Daoy (cell line): ENCODE data around the gene GJC1. TPM values are rescaled to one million over a fixed set of nuclear protein-coding genes. Genes with fewer than 3 reads are reported as not detected.
"Not testable (repeated sequence)": the region's sequence is repeated elsewhere in the genome, so short reads cannot be mapped to it uniquely, and the experiment has no call there.

ENCODE experiments used
- DNase-seq: peaks from one replicate; pipeline ENCODE4 v3.0.0-alpha.2; 2015; ENCODE audit warnings: low read depth
- total RNA-seq: library from RNA; depleted of rRNA; stranded (reverse); fragments of >200 nt; shearing (Covaris generic); gene quantifications from 2 replicates; pipeline ENCODE4 v1.2.3, GENCODE V29; 2014; rRNA removed

Gene GJC1
- total RNA-seq, 1 experiment from 2014 or later: 15.7 TPM

DNA sequence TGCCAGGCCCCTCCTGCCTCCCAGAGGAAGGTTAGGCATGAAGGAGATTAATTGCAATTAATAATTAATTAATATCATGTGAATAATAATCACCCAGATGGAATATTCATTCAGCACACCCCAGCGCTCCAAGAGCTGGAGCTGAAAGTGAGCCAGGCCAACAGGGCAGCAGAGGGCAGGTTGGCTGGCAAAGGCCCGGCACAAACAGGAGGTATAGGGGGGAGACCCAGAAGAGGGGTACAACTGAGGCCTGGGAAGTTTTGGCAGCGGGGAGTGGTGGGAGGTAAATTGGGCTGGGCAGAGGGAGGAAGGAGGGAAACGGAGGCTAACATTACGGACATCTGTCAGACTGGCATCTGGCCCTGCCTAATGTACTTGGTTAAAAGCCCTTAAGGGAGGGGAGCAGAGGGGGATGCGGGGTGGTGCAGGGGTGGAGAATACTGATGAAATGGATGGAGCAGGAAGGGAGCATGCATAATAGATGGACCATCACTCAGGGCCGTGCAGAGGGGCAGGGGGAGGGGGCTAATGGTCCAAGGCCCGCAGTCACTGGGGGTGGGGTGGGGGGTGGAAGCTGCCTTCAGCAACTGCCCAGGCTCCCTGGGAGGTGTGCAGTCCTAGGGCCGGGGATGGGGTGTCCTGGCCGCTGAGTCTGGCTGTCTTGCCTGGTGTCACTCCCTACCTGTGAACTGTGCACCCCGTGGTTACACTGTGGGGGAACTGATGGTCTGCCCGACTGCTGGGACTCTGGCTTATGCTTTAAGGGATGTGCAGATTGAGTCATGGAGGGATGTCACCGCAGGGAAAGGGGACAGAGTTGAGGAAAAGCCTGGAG is 69.4 kb downstream of the GJC1 start:
- DNase-seq: no peak

DNA sequence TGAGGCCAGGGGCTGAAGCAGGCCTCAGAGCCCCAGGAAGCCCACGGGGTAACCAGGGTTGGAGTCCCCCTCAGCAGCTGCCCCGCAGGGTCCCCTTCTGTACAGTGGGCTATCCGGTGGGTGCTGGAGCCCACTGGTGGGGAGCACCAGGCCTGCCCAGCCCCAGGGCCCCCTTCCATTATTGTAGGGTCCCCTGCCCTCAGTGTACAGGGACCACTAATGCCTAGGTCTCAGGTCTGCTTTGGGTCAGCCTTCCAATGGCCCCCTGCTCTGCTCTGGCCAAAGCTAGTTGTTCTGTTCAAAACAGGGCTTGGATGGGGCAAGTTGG is 70.2 kb downstream of the GJC1 start:
- no peak for DNase-seq

DNA sequence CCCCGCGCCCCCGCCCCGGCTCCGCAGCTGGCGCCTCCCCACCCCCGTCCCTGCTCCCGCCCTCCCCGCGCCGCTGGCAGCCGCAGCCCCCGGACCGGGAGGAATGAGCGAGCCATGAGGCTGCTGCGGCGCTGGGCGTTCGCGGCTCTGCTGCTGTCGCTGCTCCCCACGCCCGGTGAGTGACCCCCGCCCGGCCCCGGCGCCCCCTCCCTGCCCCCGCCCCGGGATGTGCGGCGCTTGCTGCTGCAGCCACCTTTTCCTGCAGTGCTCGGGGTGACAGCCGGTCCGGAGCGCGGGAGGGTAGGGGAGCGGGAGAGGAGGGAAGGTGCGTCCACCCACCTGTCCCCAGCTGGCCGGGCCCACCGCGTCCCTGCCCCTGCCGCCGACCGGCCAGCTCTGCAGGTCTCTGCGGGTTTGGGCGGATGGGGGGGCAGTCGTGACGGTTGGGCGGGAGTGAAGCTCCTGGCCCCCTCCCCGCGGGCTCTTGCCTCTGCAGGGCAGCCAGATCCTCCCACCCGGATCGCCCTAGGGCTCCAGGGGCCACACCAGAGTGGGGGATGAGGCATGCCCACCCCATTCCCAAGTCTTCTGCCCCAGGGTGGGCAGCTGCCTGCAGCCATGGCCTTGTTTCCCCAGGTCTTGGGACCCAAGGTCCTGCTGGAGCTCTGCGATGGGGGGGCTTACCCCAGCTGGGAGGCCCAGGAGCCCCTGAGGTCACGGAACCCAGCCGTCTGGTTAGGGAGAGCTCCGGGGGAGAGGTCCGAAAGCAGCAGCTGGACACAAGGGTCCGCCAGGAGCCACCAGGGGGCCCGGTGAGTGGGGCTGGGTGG is 70.8 kb downstream of the GJC1 start:
- no peak for DNase-seq

DNA sequence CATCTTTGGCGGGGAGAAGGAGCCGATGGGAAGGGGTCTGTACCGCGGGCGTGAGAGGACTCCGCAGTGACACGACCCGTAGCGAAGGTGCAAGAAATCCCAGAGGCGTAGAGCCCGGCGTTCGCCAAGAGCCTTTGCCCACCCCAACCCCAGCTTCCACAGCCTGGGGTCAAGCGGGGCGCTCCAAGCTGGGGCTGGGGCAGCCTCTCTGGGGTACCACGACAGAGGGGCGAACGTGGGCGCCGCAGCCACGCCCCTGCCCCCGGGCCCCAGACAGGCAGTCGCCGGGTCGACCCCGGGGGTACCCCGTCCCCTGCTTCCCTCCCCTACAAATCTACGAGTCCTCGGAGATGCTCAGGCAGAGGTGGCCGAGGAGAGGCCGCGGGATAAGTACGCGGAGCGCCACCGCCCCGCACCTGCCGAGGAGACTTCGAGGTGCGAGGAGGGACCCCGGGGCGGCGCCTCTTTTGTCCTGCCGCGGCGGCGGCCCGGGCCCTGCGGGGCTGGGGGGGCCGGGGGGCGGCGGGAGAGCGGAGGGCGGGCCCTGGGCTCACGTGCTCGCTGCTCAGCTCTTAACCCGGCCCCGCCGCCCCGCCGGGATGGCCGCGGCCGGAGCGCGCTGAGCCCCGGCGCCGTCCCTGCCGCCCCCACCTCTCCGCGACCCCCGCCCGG is 71.5 kb downstream of the GJC1 start, which contains the start of gene ADAM11:
Gene ADAM11, plus strand, starts transcription at position 575 of the 672 bp plus-strand sequence. CDS start 212 bp downstream, outside the sequence.
- no peak for DNase-seq

DNA sequence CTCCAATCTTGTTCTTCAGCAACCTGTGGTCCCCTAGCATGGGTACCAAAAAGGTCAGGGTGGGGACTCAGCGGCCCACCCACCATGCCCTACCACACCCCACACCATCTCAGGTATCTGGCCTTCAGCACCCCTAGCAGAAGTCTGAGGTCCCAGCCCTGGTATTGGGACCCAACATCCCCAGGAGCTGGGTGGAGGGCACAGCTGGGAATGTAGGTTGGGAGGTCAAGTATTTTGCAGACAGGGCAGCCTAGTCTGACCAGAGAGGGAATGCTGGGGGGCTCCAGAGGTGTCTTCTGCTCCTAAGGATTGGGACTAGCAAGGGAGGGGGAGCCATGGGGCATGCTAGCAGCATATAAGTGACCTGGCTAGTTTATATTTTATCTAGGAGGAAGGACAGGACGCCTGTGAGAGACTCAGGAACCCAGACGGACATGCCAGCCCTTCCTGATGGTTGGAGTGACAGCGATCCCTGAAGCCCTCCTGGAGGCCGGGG is 72.1 kb downstream of the GJC1 start:
- DNase-seq: no peak

DNA sequence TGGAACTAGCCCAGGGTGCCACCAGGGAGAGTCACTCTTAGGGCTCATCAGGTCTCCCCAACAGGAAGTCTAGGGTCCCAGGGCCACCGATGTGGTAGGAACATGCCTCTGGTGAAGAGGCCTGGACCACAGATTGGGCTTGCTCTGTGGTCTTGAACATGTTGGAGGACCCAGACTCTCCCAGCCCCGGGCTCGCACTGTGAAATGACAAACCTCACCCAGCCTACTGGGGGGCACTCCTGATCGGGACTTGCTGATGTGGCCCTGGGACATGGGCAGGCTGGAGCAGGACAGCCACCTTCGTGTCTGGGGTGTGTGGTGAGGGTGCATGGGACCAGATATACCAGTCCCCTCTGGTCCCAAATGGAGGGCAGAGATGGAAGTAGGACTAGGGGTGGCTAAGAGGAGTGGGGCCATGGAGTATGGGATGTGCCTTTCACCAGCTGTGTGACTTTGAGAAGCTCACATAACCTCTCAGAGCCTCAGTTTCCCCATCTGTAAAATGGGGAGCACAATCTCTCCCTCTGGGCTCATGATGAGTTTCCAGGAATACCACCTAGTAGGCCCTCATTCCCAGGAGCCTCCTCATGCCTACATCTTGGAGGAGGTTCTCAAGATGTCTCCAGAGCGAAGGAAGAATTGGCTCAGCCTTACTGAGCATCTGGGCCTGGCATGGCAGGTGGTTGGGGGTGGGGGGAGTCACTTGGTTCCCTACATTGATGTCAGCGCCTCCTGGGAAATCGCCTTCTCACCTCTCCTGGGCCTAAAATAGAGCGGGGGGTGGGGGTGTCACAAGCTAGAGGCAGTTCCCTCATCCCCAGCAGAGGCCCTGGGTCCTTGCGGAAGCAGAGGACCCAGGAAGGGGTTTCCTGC is 72.8 kb downstream of the GJC1 start:
- no peak for DNase-seq

DNA sequence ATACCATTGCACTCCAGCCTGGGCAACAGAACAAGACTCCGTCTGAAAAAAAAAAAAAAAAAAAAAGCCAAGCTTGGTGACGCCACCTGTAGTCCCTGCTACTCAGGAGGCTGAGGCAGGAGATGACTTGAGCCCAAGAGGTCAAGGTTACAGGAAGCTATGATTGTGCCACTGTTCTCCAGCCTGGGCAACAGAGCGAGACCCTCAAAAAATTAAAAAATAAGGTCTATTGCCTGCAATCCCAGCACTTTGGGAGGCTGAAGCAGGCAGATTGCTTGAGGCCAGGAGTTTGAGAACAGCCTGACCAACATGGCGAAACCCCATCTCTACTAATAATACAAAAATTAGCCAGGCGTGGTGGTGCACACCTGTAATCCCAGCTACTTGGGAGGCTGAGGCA is 74.9 kb downstream of the GJC1 start:
- not testable (repeated sequence) for DNase-seq

DNA sequence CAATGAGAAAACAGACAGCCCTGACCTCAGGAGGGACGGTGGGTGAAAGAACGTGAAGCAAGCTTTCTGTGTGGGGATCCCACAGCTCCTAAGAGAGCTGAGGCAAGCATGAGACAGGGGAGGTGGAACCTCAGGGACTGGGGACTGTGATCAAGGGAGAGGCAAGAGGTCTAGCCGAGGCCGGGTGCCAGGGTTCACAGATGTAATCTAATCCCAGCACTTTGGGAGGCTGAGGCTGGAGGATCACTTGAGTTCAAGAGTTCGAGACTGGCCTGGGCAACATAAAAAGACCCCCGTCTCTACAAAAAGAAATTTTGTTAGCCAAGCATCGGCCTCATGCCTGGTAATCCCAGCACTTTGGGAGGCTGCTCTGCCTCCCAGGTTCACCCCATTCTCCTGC is 75.8 kb downstream of the GJC1 start:
- DNase-seq: no peak

DNA sequence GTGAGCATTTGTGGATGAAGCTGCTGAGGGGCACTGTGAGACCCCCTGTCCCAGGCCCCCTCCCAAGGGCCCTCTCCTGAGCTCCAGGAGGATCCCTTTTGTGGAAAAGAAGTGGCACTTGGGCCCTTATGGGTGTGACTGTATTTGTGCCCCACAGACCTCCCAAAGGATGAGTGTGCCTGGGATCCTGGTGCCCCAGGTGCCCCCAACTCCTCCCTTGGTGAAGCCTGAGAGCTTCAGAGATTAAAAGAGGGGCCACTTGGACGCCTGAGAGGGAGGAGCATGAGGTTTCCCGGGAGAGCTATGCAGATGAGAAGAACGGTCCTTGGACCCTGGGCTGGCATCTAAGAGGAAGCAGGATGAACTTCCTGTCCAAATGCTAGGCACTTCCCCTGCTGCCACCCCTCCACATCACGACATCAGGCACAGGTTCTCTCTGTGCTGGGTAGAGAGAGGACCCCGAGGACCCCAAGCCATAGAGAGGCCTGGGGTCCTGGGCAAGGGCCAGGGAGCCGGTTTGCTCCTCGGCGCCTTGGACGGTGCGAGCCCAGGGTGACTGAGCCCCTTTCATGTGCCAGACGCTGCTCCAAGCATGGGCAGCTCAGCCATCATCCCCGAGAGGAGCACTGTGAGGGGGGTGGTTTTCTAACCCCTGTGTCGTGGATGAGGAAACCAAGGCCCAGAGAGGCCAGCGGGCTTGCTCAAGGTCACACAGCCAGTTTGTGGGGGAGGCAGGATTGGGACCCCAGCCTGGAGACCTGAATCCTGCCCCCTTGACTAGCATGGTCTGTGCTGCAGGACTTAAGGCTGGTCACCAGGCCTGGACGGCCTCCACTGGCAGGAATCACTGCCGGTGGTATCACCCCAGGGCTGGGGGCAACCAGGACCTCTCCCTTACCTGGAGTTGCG is 76.9 kb downstream of the GJC1 start:
- DNase-seq: no peak

DNA sequence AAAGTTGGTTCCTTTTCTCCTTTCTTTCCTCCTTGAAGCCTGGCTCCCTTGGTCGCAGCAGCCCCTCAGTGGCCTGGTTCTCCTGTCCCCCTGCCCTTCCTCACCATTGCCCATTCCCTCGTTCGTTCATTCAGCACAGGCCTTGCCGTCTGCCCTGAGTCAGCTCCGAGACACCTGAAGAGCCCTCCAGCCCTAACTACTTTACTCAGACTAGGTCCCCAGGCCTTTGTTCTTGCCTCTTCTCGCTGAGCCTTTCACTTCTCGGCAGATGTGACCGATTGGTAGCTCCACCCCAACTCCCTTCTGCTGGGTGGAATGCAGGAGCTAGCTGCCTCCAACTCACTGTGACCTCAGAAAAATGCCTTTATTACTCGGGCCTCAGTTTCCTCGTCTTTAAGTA is 78.3 kb downstream of the GJC1 start:
- no peak for DNase-seq

DNA sequence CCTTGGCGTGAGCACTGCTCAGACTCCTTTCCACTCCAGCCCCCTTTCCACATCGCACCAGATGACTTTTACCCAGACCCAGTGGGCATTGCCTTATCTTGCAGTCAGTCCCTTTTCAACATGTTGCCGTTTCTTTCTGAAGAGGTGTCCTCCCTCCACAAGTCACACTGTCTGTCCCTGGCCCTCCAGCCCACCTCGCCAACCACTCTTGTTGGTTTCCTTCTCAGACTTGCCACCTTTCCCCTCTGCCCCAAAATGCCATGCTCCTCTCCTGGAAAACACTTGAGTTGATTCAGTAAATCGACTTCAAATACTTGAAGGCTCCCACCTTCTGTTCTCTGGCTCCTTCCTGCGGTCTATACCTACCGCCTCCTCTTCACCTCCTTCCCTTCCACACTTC is 78.8 kb downstream of the GJC1 start:
- no peak for DNase-seq

DNA sequence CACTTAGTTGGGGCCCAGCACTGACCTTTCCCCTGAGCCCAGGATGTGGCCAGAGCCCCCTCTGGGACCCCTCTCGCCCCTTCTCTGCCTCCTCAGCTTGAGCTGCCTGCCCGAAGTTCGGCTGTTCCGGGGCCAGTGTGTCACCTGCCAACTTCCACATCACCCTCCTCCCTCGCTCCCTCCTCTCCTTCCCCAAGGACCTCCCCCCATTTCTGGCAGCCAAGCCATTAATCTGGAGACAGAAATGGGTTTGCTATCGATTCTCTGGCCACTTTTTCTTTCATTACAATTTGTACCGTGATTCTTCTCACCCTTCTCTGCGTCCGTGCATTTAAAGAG is 80.1 kb downstream of the GJC1 start:
- DNase-seq: no peak

DNA sequence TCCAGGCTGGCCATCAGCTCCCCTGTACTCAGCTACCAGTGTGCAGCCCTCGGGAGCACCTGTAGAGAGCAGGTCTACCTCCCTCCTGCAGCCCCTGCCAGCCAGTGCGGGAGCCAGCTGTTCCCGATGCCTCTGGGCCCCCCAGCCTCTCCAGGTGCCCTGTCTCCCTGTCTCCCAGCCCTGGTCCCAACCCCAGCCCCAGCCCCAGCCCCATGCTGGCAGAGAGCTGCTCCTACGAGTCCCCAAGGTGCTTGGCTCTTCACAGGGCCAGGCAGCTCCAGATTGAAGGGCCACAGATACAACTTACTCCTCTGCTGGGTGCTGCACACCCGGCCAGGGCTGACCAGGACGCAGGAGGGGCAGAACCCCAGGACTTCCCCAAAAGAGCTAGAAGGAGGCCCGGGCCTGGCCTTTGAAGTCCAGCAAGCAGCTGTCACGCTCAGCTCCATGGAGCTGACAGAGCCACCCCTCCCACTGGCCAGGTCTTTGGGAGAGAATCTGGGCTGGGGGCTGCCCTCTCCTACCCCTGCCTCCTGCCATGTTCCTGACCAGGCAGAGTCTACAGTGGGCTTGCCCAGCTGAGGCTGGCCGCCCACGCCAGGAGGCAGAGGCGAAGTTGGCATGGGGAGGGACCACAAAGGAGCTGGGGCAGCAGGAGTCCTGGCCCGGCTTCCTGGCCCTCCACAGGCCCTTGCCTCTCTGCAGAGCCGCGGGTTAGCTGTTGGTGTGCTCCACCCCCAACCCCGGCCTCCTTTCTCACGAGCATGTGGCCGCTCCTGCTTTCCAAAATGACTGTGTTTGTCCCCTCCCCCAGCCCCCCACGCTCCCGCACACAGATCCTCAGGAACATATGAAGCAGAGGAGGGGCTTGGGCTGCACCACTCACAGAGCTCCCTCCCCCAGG is 80.8 kb downstream of the GJC1 start:
- no peak for DNase-seq

Other genes with a start within 250 kb of the GJC1 start
- 0.27 and 0.34 TPM in 2 replicates for gene MEIOC, start 173.8 kb downstream of the GJC1 start, total RNA-seq
- 55.5 and 57.0 TPM in 2 replicates for gene CCDC43, start 140.5 kb downstream of the GJC1 start, total RNA-seq
- gene DBF4B, start 121.6 kb downstream of the GJC1 start, total RNA-seq: 12.6 and 17.3 TPM in 2 replicates
- gene ADAM11, start 71.3 kb downstream of the GJC1 start, total RNA-seq: 0.17 TPM in 1 of 2 replicates, not detected in the other
- not detected in 2 replicates for gene HIGD1B, start 17.6 kb upstream of the GJC1 start, total RNA-seq
- 176 and 293 TPM in 2 replicates for gene EFTUD2, start 69.2 kb upstream of the GJC1 start, total RNA-seq
- gene GFAP, start 85.2 kb upstream of the GJC1 start, total RNA-seq: 2.4 TPM in 1 of 2 replicates, not detected in the other
- gene KIF18B, start 117.5 kb upstream of the GJC1 start, total RNA-seq: 4.9 and 8.4 TPM in 2 replicates
- 1.2 and 4.9 TPM in 2 replicates for gene C1QL1, start 138.0 kb upstream of the GJC1 start, total RNA-seq
- gene DCAKD, start 221.3 kb upstream of the GJC1 start, total RNA-seq: 25.7 and 47.8 TPM in 2 replicates
- 112 and 640 TPM in 2 replicates for gene NMT1, start 231.0 kb upstream of the GJC1 start, total RNA-seq